Uterus (tissue), 4 donors: ENCODE data around the gene LORICRIN. TPM values are rescaled to one million over a fixed set of nuclear protein-coding genes. Genes with fewer than 3 reads are reported as not detected.

ENCODE experiments used
- DNase-seq, 2 donors: peaks; one replicate each; pipeline ENCODE4 v3.0.0-alpha.2; 2019 to 2020
- H3K27ac ChIP-seq, 2 donors: fragments of 200-600 bp; sonication (generic); 1 replicate in 1 of 2; 2 replicates in 1 of 2; pipeline ENCODE4 v1.5.1; 2016 to 2018
- H3K27me3 ChIP-seq, 2 donors: fragments of 200-600 bp; sonication (generic); one replicate each; pipeline ENCODE4 v1.5.1; 2018 to 2019; ENCODE audit warnings: control low read depth in 1 of 2
- H3K36me3 ChIP-seq, 2 donors: fragments of 200-600 bp; sonication (generic); one replicate each; pipeline ENCODE4 v1.5.1; 2019; ENCODE audit warnings: control low read depth in 1 of 2
- H3K4me1 ChIP-seq, 2 donors: fragments of 200-600 bp; sonication (generic); one replicate each; pipeline ENCODE4 v1.5.1; 2018 to 2019; ENCODE audit warnings: control low read depth in 1 of 2
- H3K4me3 ChIP-seq, 2 donors: fragments of 200-600 bp; sonication (generic); 1 replicate in 1 of 2; 2 replicates in 1 of 2; pipeline ENCODE4 v1.5.1; 2018 to 2019; ENCODE audit warnings: mild to moderate bottlenecking in 1 of 2
- H3K9me3 ChIP-seq, 2 donors: fragments of 200-600 bp; sonication (generic); one replicate each; pipeline ENCODE4 v1.5.1; 2019; ENCODE audit warnings: control low read depth in 1 of 2
- POLR2A ChIP-seq, 2 donors: fragments of 450-650 bp; IDR thresholded peaks; one replicate each; pipeline ENCODE4 v1.6.1; 2016; ENCODE audit warnings: antibody characterized with exemption in 2 of 2, mild to moderate bottlenecking in 1 of 2, moderate library complexity in 1 of 2
- intact Hi-C: fragments of 100-400 bp; cut with DNase I; formaldehyde crosslinking; loops from one replicate; pipeline ENCODE4 v1.15.1; 2023; ENCODE audit warnings: low total_unique reads
- total RNA-seq, 4 donors: library from RNA; depleted of rRNA in 3 of 4; stranded (reverse); fragments of >200 nt in 3 of 4; gene quantifications; one replicate each; pipeline versions ENCODE4 v1.1.0 to v1.2.4, GENCODE V29; 2014 to 2023
- TF ChIP-seq, protein P1 (sequence below), 4 experiments: fragments of 200-600 bp in 2 of 4; fragments of 450-650 bp in 2 of 4; sonication (generic) in 2 of 4; IDR thresholded peaks; one replicate each; pipeline ENCODE4 v1.5.1; 2016 to 2019; ENCODE audit warnings: antibody characterized with exemption in 4 of 4, mild to moderate bottlenecking in 2 of 4, moderate library complexity in 1 of 4
- donor health status: DM: yes; HTN: yes; CAD: no.

LORICRIN gene
- total RNA-seq, 4 donors from 2014 or later = not detected

DNA sequence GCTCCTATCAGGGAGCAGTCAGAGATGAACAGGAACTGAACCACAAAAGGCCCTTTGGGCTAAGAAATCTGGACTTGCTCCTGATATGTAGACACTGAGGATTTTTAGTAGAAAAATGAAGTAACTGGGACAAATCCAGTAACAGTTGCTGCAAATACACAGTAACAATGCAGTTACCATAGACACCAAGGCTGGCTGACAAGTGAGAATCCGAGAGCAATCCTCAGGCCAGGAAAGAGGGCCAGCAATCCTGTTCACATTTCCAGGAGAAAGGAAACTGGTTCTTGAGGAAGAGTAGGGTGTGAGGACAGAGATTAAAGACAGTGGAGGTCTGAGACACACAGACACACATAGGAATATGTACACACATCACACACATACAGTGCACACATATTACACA is 9.3 kb upstream of the LORICRIN start:
- no peak overlapping the region for H3K4me3 ChIP-seq
- intact Hi-C loops = no loop called here
- no peak for DNase-seq
- H3K27ac ChIP-seq = no peak overlapping the region
- no peaks in the 10 kb centered on the region for H3K36me3 ChIP-seq
- no peaks in the 10 kb centered on the region for H3K27me3 ChIP-seq
- TF ChIP-seq POLR2A (IDR thresholded peaks at IDR 0.05) = no peak
- TF ChIP-seq, protein P1, sequence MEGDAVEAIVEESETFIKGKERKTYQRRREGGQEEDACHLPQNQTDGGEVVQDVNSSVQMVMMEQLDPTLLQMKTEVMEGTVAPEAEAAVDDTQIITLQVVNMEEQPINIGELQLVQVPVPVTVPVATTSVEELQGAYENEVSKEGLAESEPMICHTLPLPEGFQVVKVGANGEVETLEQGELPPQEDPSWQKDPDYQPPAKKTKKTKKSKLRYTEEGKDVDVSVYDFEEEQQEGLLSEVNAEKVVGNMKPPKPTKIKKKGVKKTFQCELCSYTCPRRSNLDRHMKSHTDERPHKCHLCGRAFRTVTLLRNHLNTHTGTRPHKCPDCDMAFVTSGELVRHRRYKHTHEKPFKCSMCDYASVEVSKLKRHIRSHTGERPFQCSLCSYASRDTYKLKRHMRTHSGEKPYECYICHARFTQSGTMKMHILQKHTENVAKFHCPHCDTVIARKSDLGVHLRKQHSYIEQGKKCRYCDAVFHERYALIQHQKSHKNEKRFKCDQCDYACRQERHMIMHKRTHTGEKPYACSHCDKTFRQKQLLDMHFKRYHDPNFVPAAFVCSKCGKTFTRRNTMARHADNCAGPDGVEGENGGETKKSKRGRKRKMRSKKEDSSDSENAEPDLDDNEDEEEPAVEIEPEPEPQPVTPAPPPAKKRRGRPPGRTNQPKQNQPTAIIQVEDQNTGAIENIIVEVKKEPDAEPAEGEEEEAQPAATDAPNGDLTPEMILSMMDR (IDR thresholded peaks at IDR 0.05) = no peak
- H3K9me3 ChIP-seq = no peaks in the 10 kb centered on the region
- no peaks in the 10 kb centered on the region for H3K4me1 ChIP-seq

DNA sequence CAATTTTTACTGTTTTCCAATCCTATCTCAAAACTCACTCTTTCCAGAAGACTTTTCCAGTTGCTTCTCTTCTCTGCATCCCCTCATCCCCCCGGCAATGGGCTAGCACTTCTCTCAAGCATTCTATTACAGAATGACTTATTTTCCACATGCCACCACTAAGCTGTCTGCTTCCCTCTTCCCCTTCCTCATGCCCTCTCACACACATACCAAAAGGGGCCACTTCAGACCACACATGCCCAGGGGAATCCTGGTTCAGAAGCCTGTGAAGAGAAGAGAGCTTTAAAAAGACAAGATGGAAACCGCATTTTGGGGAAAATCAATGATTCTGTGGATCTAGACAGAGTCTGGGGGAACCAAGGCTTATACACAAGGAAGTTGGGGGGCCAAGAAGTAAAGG is 8.4 kb upstream of the LORICRIN start:
- DNase-seq = no peak
- intact Hi-C loops = no loop called here
- Histone ChIP-seq H3K4me3 (no peak overlapping the region), H3K27ac (no peak overlapping the region), H3K4me1 (no peaks in the 10 kb centered on the region), H3K27me3 (no peaks in the 10 kb centered on the region), H3K36me3 (no peaks in the 10 kb centered on the region), H3K9me3 (no peaks in the 10 kb centered on the region)
- TF ChIP-seq, protein P1 (IDR thresholded peaks at IDR 0.05) = no peak
- no peak for TF ChIP-seq POLR2A (IDR thresholded peaks at IDR 0.05)

DNA sequence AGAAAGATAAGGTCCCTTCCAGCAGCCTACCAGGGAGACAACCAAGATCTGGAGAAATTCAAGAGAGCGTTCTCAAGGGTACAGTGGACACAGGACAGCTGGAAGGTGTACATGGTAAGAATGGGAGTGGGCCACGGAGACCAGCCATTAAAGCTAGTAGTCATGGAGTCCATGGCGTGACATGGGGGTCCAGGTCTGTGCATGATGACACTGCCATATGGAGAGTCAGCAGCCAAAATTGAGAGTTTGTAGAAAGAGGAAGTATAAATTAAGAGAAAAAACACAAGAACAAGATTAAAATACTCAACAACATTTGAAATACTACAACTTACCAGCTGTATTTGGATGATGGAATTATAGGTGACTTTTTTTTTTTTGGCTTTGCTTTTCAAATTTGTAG is 7.9 kb upstream of the LORICRIN start:
- no peak for TF ChIP-seq POLR2A (IDR thresholded peaks at IDR 0.05)
- TF ChIP-seq, protein P1 (IDR thresholded peaks at IDR 0.05) = no peak
- no peaks in the 10 kb centered on the region for H3K4me1 ChIP-seq
- no peak overlapping the region for H3K27ac ChIP-seq
- intact Hi-C loops = no loop called here
- H3K27me3 ChIP-seq = no peaks in the 10 kb centered on the region
- DNase-seq = no peak
- H3K36me3 ChIP-seq = no peaks in the 10 kb centered on the region
- no peak overlapping the region for H3K4me3 ChIP-seq
- H3K9me3 ChIP-seq = no peaks in the 10 kb centered on the region

DNA sequence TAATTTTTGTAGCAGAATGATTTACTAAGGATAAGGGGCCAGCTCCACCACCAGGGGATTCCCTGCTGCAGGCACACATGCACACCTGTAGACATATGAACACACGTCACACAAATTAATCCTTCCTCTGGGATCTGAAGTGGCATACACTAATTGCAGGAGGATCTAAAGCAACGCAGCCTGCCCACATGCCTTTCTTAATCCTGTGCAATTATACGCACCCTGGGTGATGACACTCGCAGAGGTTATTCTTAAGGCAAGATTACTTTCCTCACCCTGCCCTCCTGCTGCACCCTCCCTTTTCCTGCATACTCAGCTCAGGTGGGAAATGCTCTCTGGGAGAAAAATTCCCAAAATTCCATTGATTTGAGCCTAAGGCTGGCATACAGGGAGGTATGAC is 7.5 kb upstream of the LORICRIN start:
- H3K36me3 ChIP-seq = no peaks in the 10 kb centered on the region
- DNase-seq = no peak
- H3K4me3 ChIP-seq = no peak overlapping the region
- no peaks in the 10 kb centered on the region for H3K9me3 ChIP-seq
- no peaks in the 10 kb centered on the region for H3K4me1 ChIP-seq
- H3K27me3 ChIP-seq = no peaks in the 10 kb centered on the region
- H3K27ac ChIP-seq = no peak overlapping the region
- no peak for TF ChIP-seq POLR2A (IDR thresholded peaks at IDR 0.05)
- TF ChIP-seq, protein P1 (IDR thresholded peaks at IDR 0.05) = no peak
- intact Hi-C loops = no loop called here

DNA sequence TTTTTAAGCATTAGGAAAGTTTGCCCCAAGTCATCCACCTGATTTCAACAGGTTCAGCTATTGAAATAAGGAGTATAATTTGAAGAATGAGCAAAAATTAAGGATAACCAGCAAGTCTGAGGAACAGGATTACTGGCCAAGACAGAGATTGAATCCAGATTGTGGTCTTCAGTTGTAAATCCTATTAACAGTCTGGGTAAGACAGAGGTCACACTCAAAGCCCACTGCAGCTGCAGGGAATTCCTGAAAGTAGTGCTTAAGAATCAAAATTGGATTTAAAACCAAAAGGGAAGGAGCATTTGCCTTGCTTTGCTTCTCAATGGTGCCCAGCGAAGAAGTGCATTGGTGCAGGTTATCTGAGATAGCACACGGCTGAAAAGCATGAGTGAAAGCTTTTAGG is 6.4 kb upstream of the LORICRIN start:
- Histone ChIP-seq H3K4me3 (no peak overlapping the region), H3K27me3 (no peaks in the 10 kb centered on the region), H3K27ac (no peak overlapping the region), H3K4me1 (no peaks in the 10 kb centered on the region), H3K9me3 (no peaks in the 10 kb centered on the region), H3K36me3 (no peaks in the 10 kb centered on the region)
- TF ChIP-seq POLR2A (IDR thresholded peaks at IDR 0.05) = no peak
- TF ChIP-seq, protein P1 (IDR thresholded peaks at IDR 0.05) = no peak
- no peak for DNase-seq
- intact Hi-C loops = no loop called here
